ENCODE data around the gene RARA. TPM values are rescaled to one million over a fixed set of nuclear protein-coding genes. Genes with fewer than 3 reads are reported as not detected.

RARA gene
- total RNA-seq, 4 donors from 2014 or later: 19.4 to 32.1 (median 28.3) TPM

DNA sequence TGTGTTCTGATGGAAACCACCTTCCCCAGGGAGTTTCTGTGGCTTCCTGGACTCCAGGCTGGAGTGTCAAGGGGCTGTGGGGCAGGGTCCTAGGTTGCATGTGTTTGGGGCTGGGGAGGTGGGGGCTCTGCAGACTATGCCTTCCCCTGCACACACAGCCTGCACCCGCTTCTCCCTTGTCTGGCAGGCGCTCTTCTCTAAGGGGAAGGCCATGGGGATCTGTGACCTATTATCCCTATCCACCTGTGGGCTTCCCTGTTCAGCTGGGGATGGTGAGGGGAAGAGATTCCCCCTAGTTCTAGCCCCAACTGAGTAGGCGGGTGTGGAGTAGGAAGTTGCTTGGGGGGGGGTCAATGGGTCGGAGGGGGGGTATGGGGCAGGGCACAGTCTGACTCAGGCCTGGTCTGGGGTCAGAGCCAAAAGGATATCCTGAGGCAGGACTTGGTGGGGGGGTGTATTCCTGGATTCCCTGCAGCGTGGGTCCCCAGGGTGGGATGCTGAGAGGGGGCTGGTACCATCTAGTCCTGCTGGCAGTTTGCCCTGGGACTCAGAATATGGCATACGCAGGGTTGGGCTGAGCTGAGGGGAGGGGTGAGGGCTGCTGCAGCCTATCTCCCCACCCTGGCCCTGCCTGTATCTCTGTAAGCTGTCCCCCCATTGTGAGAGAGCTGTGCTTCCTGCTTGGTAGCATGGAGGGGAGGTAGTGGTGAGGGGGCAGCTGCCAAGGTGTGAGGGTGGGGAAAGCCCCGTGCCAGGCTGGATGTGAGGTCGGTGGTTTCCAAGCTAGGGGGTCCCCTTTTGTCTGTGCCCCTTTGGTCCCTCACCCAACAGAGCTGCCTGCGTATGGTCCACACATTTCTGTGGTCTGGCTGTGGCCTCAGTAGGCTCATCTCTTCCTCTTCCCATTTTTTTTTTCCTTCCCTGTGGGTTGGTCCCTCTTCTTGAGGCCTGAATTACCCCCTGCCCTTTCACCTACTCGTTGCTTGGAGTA is 14.7 kb downstream of the RARA start:
- TF ChIP-seq EP300 (IDR thresholded peaks at IDR 0.05) (no peak), POLR2A (IDR thresholded peaks at IDR 0.05) (no peak), CTCF (IDR thresholded peaks at IDR 0.05) (no peak), POLR2AphosphoS5 (IDR thresholded peaks at IDR 0.05) (no peak)
- Histone ChIP-seq H3K4me1 (peaks cover 100% of the 10 kb centered on the region), H3K36me3 (no peaks in the 10 kb centered on the region), H3K4me3 (peak overlapping the region; percentile 95), H3K9me3 (no peaks in the 10 kb centered on the region), H3K27me3 (no peaks in the 10 kb centered on the region), H3K27ac (peak overlapping the region; percentile 96)
- DNase-seq (ENCODE audit: low spot score in 2 of 2): peak; percentile 86 to 91
- 16% methylated on average over 8 of the region's 10 CpGs for WGBS

DNA sequence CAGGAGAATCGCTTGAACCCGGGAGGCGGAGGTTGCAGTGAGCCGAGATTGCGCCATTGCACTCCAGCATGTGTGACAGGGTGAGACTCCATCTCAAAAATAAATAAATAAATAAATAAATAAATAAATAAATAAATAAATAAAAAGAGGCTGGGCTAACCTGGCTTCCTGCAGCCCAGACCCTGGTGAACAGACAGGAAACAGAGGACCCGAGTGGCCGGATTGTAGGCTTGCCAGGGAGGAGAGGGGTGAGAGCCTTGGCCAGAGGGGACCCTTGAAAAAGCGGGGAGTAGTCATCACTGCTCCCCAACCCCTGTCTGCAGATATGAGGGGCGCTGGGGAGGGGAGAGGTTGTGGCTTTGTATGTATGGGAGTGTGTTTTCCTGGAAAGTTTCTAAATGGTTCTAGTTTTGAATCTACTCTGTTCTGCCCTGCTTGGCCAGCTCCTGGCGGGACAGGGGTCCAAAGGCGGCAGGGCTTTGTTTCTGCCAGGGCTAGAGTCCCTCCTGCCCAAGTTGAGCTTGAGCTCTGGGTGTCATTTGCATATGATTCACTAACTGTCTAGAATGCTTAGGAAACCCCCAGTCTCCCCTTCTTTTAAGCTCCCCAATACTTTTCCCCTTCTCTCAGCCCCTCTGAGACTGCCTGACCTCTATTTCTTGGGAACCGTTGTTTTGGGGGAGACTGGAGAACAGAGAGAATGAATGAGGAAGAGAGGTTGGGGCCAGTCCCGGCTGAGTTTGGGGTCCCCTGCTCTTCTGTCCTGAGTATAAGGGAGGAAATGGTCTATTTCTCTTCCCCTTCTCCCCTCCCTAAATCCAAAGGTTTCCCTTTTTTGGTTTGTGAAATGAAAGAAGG is 16.4 kb downstream of the RARA start:
- no peak overlapping the region for H3K4me3 ChIP-seq
- TF ChIP-seq POLR2A (IDR thresholded peaks at IDR 0.05) (no peak), POLR2AphosphoS5 (IDR thresholded peaks at IDR 0.05) (no peak), CTCF (IDR thresholded peaks at IDR 0.05) (no peak), EP300 (IDR thresholded peaks at IDR 0.05) (no peak)
- H3K4me1 ChIP-seq: peaks cover 100% of the 10 kb centered on the region

GRCh38 chr17:40326014-40326831 is 17.2 kb downstream of the RARA start:
- Histone ChIP-seq H3K9me3 (no peaks in the 10 kb centered on the region), H3K27me3 (no peaks in the 10 kb centered on the region), H3K36me3 (no peaks in the 10 kb centered on the region), H3K4me3 (no peak overlapping the region), H3K4me1 (peaks cover 100% of the 10 kb centered on the region), H3K27ac (peak overlapping the region; percentile 66)
- peak in 1 of 2 donors; percentile 74 for DNase-seq (ENCODE audit: low spot score in 2 of 2)
- 56% methylated on average over 14 of the region's 17 CpGs for WGBS
- TF ChIP-seq POLR2AphosphoS5 (IDR thresholded peaks at IDR 0.05) (no peak), EP300 (IDR thresholded peaks at IDR 0.05) (no peak), CTCF (IDR thresholded peaks at IDR 0.05) (no peak), POLR2A (IDR thresholded peaks at IDR 0.05) (no peak)

More for the DNA sequence above, 16.4 kb downstream of the RARA start:
- H3K36me3 ChIP-seq: no peaks in the 10 kb centered on the region
- peak overlapping the region; percentile 66 for H3K27ac ChIP-seq
- no peaks in the 10 kb centered on the region for H3K27me3 ChIP-seq
- no peak for DNase-seq (ENCODE audit: low spot score in 2 of 2)
- no peaks in the 10 kb centered on the region for H3K9me3 ChIP-seq
- WGBS: 64% methylated on average over 13 of the region's 13 CpGs

DNA sequence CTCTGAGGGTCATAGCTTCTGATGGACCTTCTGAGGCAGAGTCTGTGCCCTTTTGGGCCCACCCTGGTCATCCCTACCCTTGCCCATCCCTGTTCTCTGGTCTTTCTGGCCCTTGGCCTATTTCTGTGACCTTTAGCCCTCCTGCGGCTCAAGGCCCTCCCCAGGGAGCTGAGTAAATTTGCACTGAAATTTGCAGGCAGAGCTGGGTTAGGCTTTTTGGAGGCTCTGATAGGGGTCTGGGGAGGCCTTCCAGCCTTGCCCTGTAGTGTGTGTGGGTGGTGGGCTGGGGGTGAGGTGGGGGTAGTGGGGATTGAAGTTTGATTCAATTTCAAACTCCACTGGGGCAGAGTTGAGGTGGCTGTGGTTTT is 17.8 kb downstream of the RARA start:
- TF ChIP-seq POLR2A (IDR thresholded peaks at IDR 0.05) (no peak), EP300 (IDR thresholded peaks at IDR 0.05) (no peak), POLR2AphosphoS5 (IDR thresholded peaks at IDR 0.05) (no peak), CTCF (IDR thresholded peaks at IDR 0.05) (no peak)
- no peaks in the 10 kb centered on the region for H3K36me3 ChIP-seq
- no peaks in the 10 kb centered on the region for H3K27me3 ChIP-seq
- no peak overlapping the region for H3K4me3 ChIP-seq
- no peaks in the 10 kb centered on the region for H3K9me3 ChIP-seq
- H3K4me1 ChIP-seq: peaks cover 100% of the 10 kb centered on the region
- H3K27ac ChIP-seq: peak overlapping the region; percentile 66
- 50% methylated on average over 1 of the region's 1 CpG for WGBS
- peak in 1 of 2 donors; percentile 74 for DNase-seq (ENCODE audit: low spot score in 2 of 2)

Measured in suprapubic skin (tissue), 4 donors.